Ovary (tissue), 9 donors: Measurements from ENCODE around the gene ARL6IP4. TPM values are rescaled to one million over a fixed set of nuclear protein-coding genes. Genes with fewer than 3 reads are reported as not detected.

ENCODE experiments used
- DNase-seq, 5 donors: peaks; one replicate each; pipeline ENCODE4 v3.0.0-alpha.2; 2019 to 2020
- H3K27ac ChIP-seq, 2 donors: fragments of 200-600 bp; one replicate each; pipeline versions ENCODE4 v1.5.1 to v1.8.0; 2019 to 2022
- H3K27me3 ChIP-seq: fragments of 200-600 bp; one replicate; pipeline ENCODE4 v1.8.0; 2022
- H3K36me3 ChIP-seq: fragments of 200-600 bp; sonication (generic); one replicate; pipeline ENCODE4 v1.5.1; 2019
- H3K4me1 ChIP-seq: one replicate; pipeline ENCODE4 v1.8.1; 2013; ENCODE audit warnings: mild to moderate bottlenecking, moderate library complexity; ENCODE audit not compliant: insufficient read depth
- H3K4me3 ChIP-seq: fragments of 200-600 bp; sonication (generic); one replicate; pipeline ENCODE4 v1.5.1; 2017
- H3K9me3 ChIP-seq, 2 donors: fragments of 200-600 bp in 1 of 2; sonication (generic) in 1 of 2; one replicate each; pipeline versions ENCODE4 v1.5.1 to v1.8.1; 2013 to 2019; ENCODE audit warnings: mild to moderate bottlenecking in 1 of 2, moderate library complexity in 1 of 2
- EP300 ChIP-seq: sonication (generic); formaldehyde crosslinking; IDR thresholded peaks from one replicate; pipeline ENCODE4 v1.6.1; 2017; ENCODE audit warnings: antibody characterized with exemption
- POLR2A ChIP-seq: fragments of 450-650 bp; IDR thresholded peaks from one replicate; pipeline ENCODE4 v1.6.1; 2017; ENCODE audit warnings: antibody characterized with exemption, mild to moderate bottlenecking, moderate library complexity
- WGBS, 3 donors: extraction: QIAGEN DNeasy Blood & Tissue Kit in 1 of 3; methylation state at CpG; one replicate each; pipeline versions ENCODE4 v1.1.5 to v1.1.7; 2013 to 2017; 5-methylcytosine and 5-hydroxymethylcytosine counted together
- intact Hi-C, 4 donors: fragments of 100-400 bp; cut with DNase I; formaldehyde crosslinking; loops; one replicate each; pipeline versions ENCODE4 v1.11.0 to v1.15.1; 2022 to 2023
- polyA plus RNA-seq, 2 donors: library from polyadenylated mRNA; stranded (reverse); fragments of 200-250 nt in 1 of 2; fragments of 350-450 nt in 1 of 2; fragmentation: Illumina TruSeq in 1 of 2; extraction: RNeasy Lipid Tissue Mini Kit (QIAGEN cat#74804) in 1 of 2; gene quantifications; one replicate each; pipeline ENCODE4 v1.2.3, GENCODE V29; 2013 to 2014
- total RNA-seq, 7 donors: library from RNA; depleted of rRNA in 2 of 7; stranded (reverse); fragments of >200 nt in 2 of 7; fragmentation: NEBNext Ultra II Directional in 3 of 7; extraction: Animal tissue kit (Norgen Biotek cat#: 25700) in 3 of 7; gene quantifications; one replicate each; pipeline versions ENCODE4 v1.1.0 to v1.2.4, GENCODE V29; 2016 to 2023
- TF ChIP-seq, protein P1 (sequence below), 3 donors: fragments of 450-650 bp in 2 of 3; fragments of 200-600 bp in 1 of 3; IDR thresholded peaks; one replicate each; pipeline versions ENCODE4 v1.5.1 to v1.8.0; 2016 to 2022; ENCODE audit warnings: antibody characterized with exemption in 3 of 3, mild to moderate bottlenecking in 1 of 3
- donor health status: DM: no; HTN: no; CAD: no; lungs with moderate emphysema.
- donor health status: DM: no; HTN: no; CAD: no.
- donor health status: Bipolar disorder and iron deficiency.
- donor health status: DM: yes; HTN: yes; CAD: no.
- donor health status: DM: no; HTN: no; CAD: no.
- donor health status: DM: yes; HTN: yes; CAD: no.

The ARL6IP4 gene
- total and polyA plus RNA-seq, 9 donors = 65.4 to 313 (median 192) TPM

GRCh38 chr12:122997343-122998250 lies 17.1 kb downstream of the ARL6IP4 start:
- H3K27ac ChIP-seq = no peak overlapping the region
- TF ChIP-seq EP300 (no peak), POLR2A (no peak)
- TF ChIP-seq, protein P1, sequence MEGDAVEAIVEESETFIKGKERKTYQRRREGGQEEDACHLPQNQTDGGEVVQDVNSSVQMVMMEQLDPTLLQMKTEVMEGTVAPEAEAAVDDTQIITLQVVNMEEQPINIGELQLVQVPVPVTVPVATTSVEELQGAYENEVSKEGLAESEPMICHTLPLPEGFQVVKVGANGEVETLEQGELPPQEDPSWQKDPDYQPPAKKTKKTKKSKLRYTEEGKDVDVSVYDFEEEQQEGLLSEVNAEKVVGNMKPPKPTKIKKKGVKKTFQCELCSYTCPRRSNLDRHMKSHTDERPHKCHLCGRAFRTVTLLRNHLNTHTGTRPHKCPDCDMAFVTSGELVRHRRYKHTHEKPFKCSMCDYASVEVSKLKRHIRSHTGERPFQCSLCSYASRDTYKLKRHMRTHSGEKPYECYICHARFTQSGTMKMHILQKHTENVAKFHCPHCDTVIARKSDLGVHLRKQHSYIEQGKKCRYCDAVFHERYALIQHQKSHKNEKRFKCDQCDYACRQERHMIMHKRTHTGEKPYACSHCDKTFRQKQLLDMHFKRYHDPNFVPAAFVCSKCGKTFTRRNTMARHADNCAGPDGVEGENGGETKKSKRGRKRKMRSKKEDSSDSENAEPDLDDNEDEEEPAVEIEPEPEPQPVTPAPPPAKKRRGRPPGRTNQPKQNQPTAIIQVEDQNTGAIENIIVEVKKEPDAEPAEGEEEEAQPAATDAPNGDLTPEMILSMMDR (IDR thresholded peaks at IDR 0.05) = no peak
- DNase-seq = no peak
- H3K9me3 ChIP-seq = no peaks in the 10 kb centered on the region
- WGBS, 3 donors = 92 to 94% (median 93%) methylated on average over 22 to 25 of the region's 25 CpGs
- no peaks in the 10 kb centered on the region for H3K36me3 ChIP-seq
- H3K4me3 ChIP-seq = no peak overlapping the region
- no peaks in the 10 kb centered on the region for H3K4me1 ChIP-seq
- intact Hi-C loops = no loop called here
- no peaks in the 10 kb centered on the region for H3K27me3 ChIP-seq

GRCh38 chr12:122998316-122998715 lies 17.8 kb downstream of the ARL6IP4 start:
- DNase-seq = no peak
- Histone ChIP-seq H3K36me3 (no peaks in the 10 kb centered on the region), H3K27me3 (no peaks in the 10 kb centered on the region), H3K4me1 (no peaks in the 10 kb centered on the region), H3K9me3 (no peaks in the 10 kb centered on the region), H3K4me3 (no peak overlapping the region), H3K27ac (no peak overlapping the region)
- 90 to 92% (median 90%) methylated on average over 4 of the region's 4 CpGs for WGBS, 3 donors
- intact Hi-C loops = no loop called here
- TF ChIP-seq POLR2A (no peak), EP300 (no peak)
- TF ChIP-seq, protein P1 (IDR thresholded peaks at IDR 0.05) = no peak

DNA sequence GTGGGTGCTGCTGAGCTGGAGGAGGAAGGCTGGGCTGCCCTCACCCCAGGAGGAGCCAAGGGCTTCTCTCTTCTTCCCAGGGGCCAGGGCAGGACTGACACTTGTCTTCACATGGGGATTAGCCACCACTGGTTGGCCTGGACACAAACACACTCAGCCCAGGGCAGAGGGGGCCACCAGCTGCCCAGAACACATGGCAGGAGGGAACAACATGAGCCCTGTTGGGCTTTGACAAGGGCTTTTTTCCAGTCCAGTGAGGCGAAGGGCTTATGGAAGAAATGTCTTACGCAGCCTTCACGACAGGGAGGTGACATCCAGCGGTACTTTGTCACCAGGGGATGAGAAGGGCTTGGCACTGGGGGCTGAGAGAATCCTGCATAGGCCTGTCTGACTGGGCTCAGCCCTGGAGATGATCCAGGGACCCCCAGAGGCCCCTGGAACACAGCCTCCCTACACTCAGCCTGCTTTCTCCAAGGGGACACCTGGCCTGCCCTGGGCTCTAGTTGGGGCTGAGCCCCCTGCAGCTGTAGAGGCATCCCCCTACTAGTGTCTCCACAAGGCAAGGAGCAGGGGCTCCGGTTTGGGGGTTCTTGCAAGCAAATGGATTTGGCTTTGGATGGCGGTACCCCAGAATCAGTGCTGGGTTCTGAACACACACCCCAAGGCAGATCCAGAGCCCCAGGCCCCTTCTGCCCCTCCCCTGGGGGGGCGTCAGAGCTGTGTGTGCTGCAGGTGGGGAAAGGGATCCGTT lies 18.9 kb downstream of the ARL6IP4 start:
- no peak overlapping the region for H3K27ac ChIP-seq
- WGBS, 3 donors = 76 to 79% (median 77%) methylated on average over 8 of the region's 8 CpGs
- no peaks in the 10 kb centered on the region for H3K4me1 ChIP-seq
- no peaks in the 10 kb centered on the region for H3K27me3 ChIP-seq
- H3K4me3 ChIP-seq = no peak overlapping the region
- no peaks in the 10 kb centered on the region for H3K36me3 ChIP-seq
- H3K9me3 ChIP-seq = no peaks in the 10 kb centered on the region
- intact Hi-C loops = no loop called here
- TF ChIP-seq, protein P1 (IDR thresholded peaks at IDR 0.05) = no peak
- TF ChIP-seq EP300 (no peak), POLR2A (no peak)
- no peak for DNase-seq

DNA sequence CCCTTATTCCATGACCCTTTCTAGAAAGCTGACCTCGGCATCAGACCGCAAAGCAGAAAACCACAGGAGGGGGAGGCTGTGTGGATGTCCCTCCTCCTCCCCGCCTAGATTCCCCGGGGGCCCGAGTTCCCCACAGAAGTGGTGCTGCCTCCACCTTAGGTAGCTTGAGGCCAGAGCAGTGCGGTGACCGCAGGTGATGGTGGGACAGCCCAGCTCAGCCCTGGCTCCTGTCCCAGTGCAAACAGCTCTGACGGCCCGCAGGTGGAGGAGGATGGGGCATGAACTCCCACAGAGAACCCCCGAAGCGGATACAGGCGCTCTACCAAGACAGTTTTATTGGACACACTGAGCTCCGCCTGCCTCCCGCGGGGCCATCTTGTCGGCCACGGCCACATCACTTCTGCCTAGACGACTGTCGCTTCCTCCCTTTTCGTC lies 19.5 kb downstream of the ARL6IP4 start:
- intact Hi-C loops = no loop called here
- 60 to 69% (median 68%) methylated on average over 20 of the region's 20 CpGs for WGBS, 3 donors
- H3K27ac ChIP-seq = no peak overlapping the region
- H3K27me3 ChIP-seq = no peaks in the 10 kb centered on the region
- no peak for DNase-seq
- no peak overlapping the region for H3K4me3 ChIP-seq
- no peaks in the 10 kb centered on the region for H3K36me3 ChIP-seq
- H3K4me1 ChIP-seq = no peaks in the 10 kb centered on the region
- no peak for TF ChIP-seq POLR2A
- no peak for TF ChIP-seq EP300
- TF ChIP-seq, protein P1 (IDR thresholded peaks at IDR 0.05) = no peak
- H3K9me3 ChIP-seq = no peaks in the 10 kb centered on the region
